Ascending aorta (tissue), 2 donors: ENCODE data around the gene CACNA1D. TPM values are rescaled to one million over a fixed set of nuclear protein-coding genes. Genes with fewer than 3 reads are reported as not detected.

ENCODE experiments used
- DNase-seq, 2 donors: peaks; one replicate each; pipeline ENCODE4 v3.0.0-alpha.2; 2019; ENCODE audit warnings: low spot score in 2 of 2
- H3K27ac ChIP-seq, 2 donors: fragments of 200-600 bp; sonication (generic); one replicate each; pipeline ENCODE4 v1.5.1; 2016 to 2017; ENCODE audit warnings: mild to moderate bottlenecking in 1 of 2
- H3K27me3 ChIP-seq: fragments of 200-600 bp; sonication (generic); one replicate; pipeline ENCODE4 v1.5.1; 2017
- H3K36me3 ChIP-seq, 2 donors: fragments of 200-600 bp; sonication (generic); one replicate each; pipeline ENCODE4 v1.5.1; 2016
- H3K4me1 ChIP-seq, 2 donors: fragments of 200-600 bp; sonication (generic); one replicate each; pipeline ENCODE4 v1.5.1; 2016 to 2017; ENCODE audit warnings: mild to moderate bottlenecking in 1 of 2
- H3K4me3 ChIP-seq, 2 donors: fragments of 200-600 bp; sonication (generic); one replicate each; pipeline ENCODE4 v1.5.1; 2016 to 2017; ENCODE audit warnings: mild to moderate bottlenecking in 1 of 2
- H3K9me3 ChIP-seq, 2 donors: fragments of 200-600 bp; sonication (generic); one replicate each; pipeline ENCODE4 v1.5.1; 2016
- CTCF ChIP-seq, 3 experiments: fragments of 200-600 bp in 2 of 3; fragments of 450-650 bp in 1 of 3; sonication (generic) in 2 of 3; IDR thresholded peaks; one replicate each; pipeline ENCODE4 v1.5.1; 2016 to 2019; ENCODE audit warnings: antibody characterized with exemption in 3 of 3, mild to moderate bottlenecking in 1 of 3, moderate library complexity in 1 of 3
- intact Hi-C: fragments of 100-400 bp; cut with DNase I; formaldehyde crosslinking; loops from one replicate; pipeline ENCODE4 v1.15.1; 2023
- total RNA-seq: library from RNA; depleted of rRNA; stranded (reverse); fragments of >200 nt; gene quantifications from one replicate; pipeline ENCODE4 v1.1.0, GENCODE V29; 2016

CACNA1D gene
- total RNA-seq, 1 donor from 2014 or later, result 0.43 TPM

- Histone ChIP-seq H3K36me3 (no peaks in the 10 kb centered on the region), H3K27ac (no peak overlapping the region), H3K9me3 (no peaks in the 10 kb centered on the region), H3K4me3 (no peak overlapping the region), H3K4me1 (peaks cover 9 to 15% of the 10 kb centered on the region in 2 donors), H3K27me3 (peaks cover 8% of the 10 kb centered on the region)
- DNase-seq, result no peak
- TF ChIP-seq CTCF (IDR thresholded peaks at IDR 0.05), result no peak
- intact Hi-C loops, result no loop called here
Measured at GRCh38 chr3:53491276-53491675, 3.1 kb upstream of the CACNA1D start.

- Histone ChIP-seq H3K27ac (no peak overlapping the region), H3K36me3 (no peaks in the 10 kb centered on the region), H3K27me3 (peaks cover 8% of the 10 kb centered on the region), H3K9me3 (no peaks in the 10 kb centered on the region), H3K4me1 (peaks cover 9 to 15% of the 10 kb centered on the region in 2 donors), H3K4me3 (peak overlapping the region; percentile 49 to 70)
- no peak for TF ChIP-seq CTCF (IDR thresholded peaks at IDR 0.05)
- no peak for DNase-seq
- intact Hi-C loops, result no loop called here
Measured at GRCh38 chr3:53493595-53493962, 832 bp upstream of the CACNA1D start.

GRCh38 chr3:53495146-53495519, 722 bp downstream of the CACNA1D start:
- peaks cover 8% of the 10 kb centered on the region for H3K27me3 ChIP-seq
- peak overlapping the region; percentile 56 to 59 for H3K4me3 ChIP-seq
- H3K9me3 ChIP-seq, result no peaks in the 10 kb centered on the region
- no peak for TF ChIP-seq CTCF (IDR thresholded peaks at IDR 0.05)
- peaks cover 9 to 15% of the 10 kb centered on the region in 2 donors for H3K4me1 ChIP-seq
- intact Hi-C loops, result no loop called here
- H3K27ac ChIP-seq, result no peak overlapping the region
- DNase-seq, result no peak
- no peaks in the 10 kb centered on the region for H3K36me3 ChIP-seq

- H3K4me1 ChIP-seq, result peaks cover 9 to 15% of the 10 kb centered on the region in 2 donors
- no peak for DNase-seq
- peaks cover 8% of the 10 kb centered on the region for H3K27me3 ChIP-seq
- H3K27ac ChIP-seq, result no peak overlapping the region
- intact Hi-C loops, result no loop called here
- no peak for TF ChIP-seq CTCF (IDR thresholded peaks at IDR 0.05)
- peak overlapping the region; percentile 56 to 59 for H3K4me3 ChIP-seq
- H3K9me3 ChIP-seq, result no peaks in the 10 kb centered on the region
- H3K36me3 ChIP-seq, result no peaks in the 10 kb centered on the region
Measured at GRCh38 chr3:53495520-53496391, 1.3 kb downstream of the CACNA1D start.

- Histone ChIP-seq H3K27me3 (peaks cover 8% of the 10 kb centered on the region), H3K9me3 (no peaks in the 10 kb centered on the region), H3K4me1 (peaks cover 9 to 15% of the 10 kb centered on the region in 2 donors), H3K36me3 (no peaks in the 10 kb centered on the region), H3K27ac (no peak overlapping the region), H3K4me3 (no peak overlapping the region)
- no peak for DNase-seq
- TF ChIP-seq CTCF (IDR thresholded peaks at IDR 0.05), result no peak
- intact Hi-C loops, result no loop called here
Measured at GRCh38 chr3:53496392-53496670, 1.9 kb downstream of the CACNA1D start.
